AG04450 (cell line): Measurements from ENCODE around the gene SYCE3. TPM values are rescaled to one million over a fixed set of nuclear protein-coding genes. Genes with fewer than 3 reads are reported as not detected.

ENCODE experiments used
- CTCF ChIA-PET: fragments of 300-600, 350-600 bp; formaldehyde crosslinking; extraction: SDS; loops from one replicate; lab custom pipeline; 2022; ENCODE audit warnings: antibody characterized with exemption, inconsistent platforms; lab: Charles Lee
- POLR2A ChIA-PET: fragments of 350-600 bp; formaldehyde crosslinking; extraction: SDS; loops from one replicate; lab custom pipeline; 2021; ENCODE audit warnings: antibody characterized with exemption, inconsistent platforms; lab: Yijun Ruan, JAX
- DNase-seq: peaks from one replicate; pipeline ENCODE4 v3.0.0-alpha.2; 2011; ENCODE audit warnings: low read depth, low spot score
- H3K27ac ChIP-seq: one replicate; pipeline ENCODE4 v1.5.1; 2012; ENCODE audit warnings: low read depth, low read length, control low read depth
- H3K27me3 ChIP-seq: one replicate; pipeline ENCODE4 v1.6.0; 2012; ENCODE audit warnings: low read length; ENCODE audit not compliant: control insufficient read depth, insufficient read depth
- H3K4me3 ChIP-seq: 2 replicates; pipeline ENCODE4 v1.5.1; 2011; ENCODE audit warnings: mild to moderate bottlenecking, low read depth, low read length, control low read depth
- H3K9me3 ChIP-seq: 2 replicates; pipeline ENCODE4 v1.5.1; 2012; ENCODE audit warnings: low read length; ENCODE audit not compliant: control insufficient read depth, insufficient read depth
- CTCF ChIP-seq: IDR thresholded peaks from 2 replicates; pipeline ENCODE4 v1.5.1; 2011; ENCODE audit warnings: low read depth, low read length, control low read depth, inconsistent platforms
- polyA minus RNA-seq: library from RNA; depleted of rRNA, polyadenylated mRNA; stranded (reverse); fragments of >200 nt; gene quantifications from 2 replicates; pipeline ENCODE4 v1.2.3, GENCODE V29; 2011; rRNA and poly(A)+ RNA removed
- polyA plus RNA-seq: library from polyadenylated mRNA; depleted of rRNA; stranded (reverse); fragments of >200 nt; gene quantifications from 2 replicates; pipeline ENCODE4 v1.2.3, GENCODE V29; 2011; rRNA removed

The SYCE3 gene
- polyA plus RNA-seq (not detected in 2 replicates), polyA minus RNA-seq (not detected in 2 replicates)

GRCh38 chr22:50562523-50563412, at the start of gene SYCE3:
Gene SYCE3, minus strand, starts transcription at chr22:50562919. Its CDS starts 6,514 bp downstream, at chr22:50556405.
- POLR2A ChIA-PET = interaction anchor here (0.6 to 0.9 kb wide), 3 partner anchors 13 to 37 kb away, joined by 3 to 4 read pairs (median 4); partner anchors contain the start of gene SCO2
- H3K4me3 ChIP-seq = peak within 1 kb of the TSS; percentile 70
- peak; percentile 78 for TF ChIP-seq CTCF
- H3K27ac ChIP-seq = no peak within 1 kb of the TSS
- H3K27me3 ChIP-seq = peaks cover 22% of the 10 kb centered on the region
- CTCF ChIA-PET = interaction anchor here (0.6 to 2.1 kb wide), 27 partner anchors 9 to 205 kb away, joined by 3 to 27 read pairs (median 6); partner anchors contain the start of genes ARSA, CPT1B, KLHDC7B and LMF2
- DNase-seq = peak; percentile 50
- no peaks in the 10 kb centered on the region; the same call in 1 of the 2 replicates for H3K9me3 ChIP-seq

GRCh38 chr22:50612168-50612527, 49.4 kb upstream of the SYCE3 start:
- Histone ChIP-seq H3K9me3 (no peaks in the 10 kb centered on the region; the same call in 1 of the 2 replicates), H3K27me3 (peaks cover 45% of the 10 kb centered on the region), H3K27ac (no peak overlapping the region), H3K4me3 (no peak overlapping the region)
- ChIA-PET POLR2A (no interaction called here), CTCF (interaction anchor here (0.6 to 1.9 kb wide), 3 partner anchors 49 to 219 kb away, joined by 3 to 7 read pairs (median 4); no protein-coding TSS in a partner anchor)
- TF ChIP-seq CTCF = no peak
- no peak for DNase-seq

- TF ChIP-seq CTCF = no peak
- DNase-seq = no peak
- CTCF ChIA-PET = no interaction called here
- no peak overlapping the region for H3K27ac ChIP-seq
- H3K9me3 ChIP-seq = no peaks in the 10 kb centered on the region; the same call in 1 of the 2 replicates
- H3K27me3 ChIP-seq = peaks cover 48% of the 10 kb centered on the region
- H3K4me3 ChIP-seq = no peak overlapping the region
- POLR2A ChIA-PET = no interaction called here
Measured at GRCh38 chr22:50611341-50612060, 48.8 kb upstream of the SYCE3 start.

GRCh38 chr22:50610581-50610980, 47.9 kb upstream of the SYCE3 start:
- no peak overlapping the region for H3K27ac ChIP-seq
- peaks cover 53% of the 10 kb centered on the region for H3K27me3 ChIP-seq
- POLR2A ChIA-PET = no interaction called here
- CTCF ChIA-PET = no interaction called here
- no peaks in the 10 kb centered on the region; the same call in 1 of the 2 replicates for H3K9me3 ChIP-seq
- no peak for DNase-seq
- TF ChIP-seq CTCF = no peak
- H3K4me3 ChIP-seq = no peak overlapping the region
